Activated T-helper 1 cell treated with anti-CD3 and anti-CD28 coated beads, Interleukin-2, amount 50 U/mL, for 16 hours (primary cell): ENCODE data around the gene IL31RA.
A peak's percentile ranks its signal among the peaks of the same experiment; 100 is the strongest.

Experiments used
- DNase-seq, 2 donors: peaks; one replicate each; pipeline ENCODE4 v3.0.0-alpha.2; 2020; ENCODE audit warnings: low read depth in 1 of 2, low spot score in 1 of 2

IL31RA gene

DNA sequence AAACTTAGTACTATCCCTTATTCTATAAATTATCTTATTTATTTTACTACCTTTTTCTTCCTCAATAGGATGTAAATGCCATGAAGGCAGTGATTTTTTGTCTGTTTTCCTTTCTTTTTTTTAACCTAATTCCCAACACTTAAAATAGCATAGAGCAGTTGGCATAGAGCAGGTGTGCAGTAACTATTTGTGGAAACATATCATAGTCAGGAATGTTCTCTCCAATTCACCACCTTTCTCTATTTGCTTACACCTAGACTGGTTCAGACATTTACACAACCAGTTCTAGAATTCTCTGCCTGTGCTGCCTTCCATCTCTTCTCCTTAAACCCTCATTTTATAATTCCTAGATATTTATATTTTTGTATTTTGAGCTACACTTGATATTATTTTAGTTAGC lies 49.6 kb downstream of the IL31RA start:
- no peak for DNase-seq

DNA sequence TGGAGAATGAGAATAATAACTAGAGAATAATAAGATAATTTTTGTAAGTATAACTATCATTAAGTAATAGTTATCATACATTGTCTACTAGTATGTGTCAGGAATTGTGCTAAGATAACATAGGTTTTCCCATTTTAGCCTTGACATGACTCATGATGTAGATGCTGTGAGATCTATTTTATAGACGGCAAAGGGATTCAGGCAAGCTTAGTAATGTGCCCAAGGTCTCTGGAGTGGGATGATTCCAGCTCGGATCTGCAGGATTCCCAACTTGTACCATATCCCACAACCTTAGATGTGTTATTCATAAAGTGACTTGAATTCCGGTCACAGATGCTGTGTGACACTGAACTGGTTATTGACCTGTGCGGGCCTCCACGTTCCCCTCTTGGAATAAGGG lies 51.5 kb downstream of the IL31RA start:
- no peak for DNase-seq

DNA sequence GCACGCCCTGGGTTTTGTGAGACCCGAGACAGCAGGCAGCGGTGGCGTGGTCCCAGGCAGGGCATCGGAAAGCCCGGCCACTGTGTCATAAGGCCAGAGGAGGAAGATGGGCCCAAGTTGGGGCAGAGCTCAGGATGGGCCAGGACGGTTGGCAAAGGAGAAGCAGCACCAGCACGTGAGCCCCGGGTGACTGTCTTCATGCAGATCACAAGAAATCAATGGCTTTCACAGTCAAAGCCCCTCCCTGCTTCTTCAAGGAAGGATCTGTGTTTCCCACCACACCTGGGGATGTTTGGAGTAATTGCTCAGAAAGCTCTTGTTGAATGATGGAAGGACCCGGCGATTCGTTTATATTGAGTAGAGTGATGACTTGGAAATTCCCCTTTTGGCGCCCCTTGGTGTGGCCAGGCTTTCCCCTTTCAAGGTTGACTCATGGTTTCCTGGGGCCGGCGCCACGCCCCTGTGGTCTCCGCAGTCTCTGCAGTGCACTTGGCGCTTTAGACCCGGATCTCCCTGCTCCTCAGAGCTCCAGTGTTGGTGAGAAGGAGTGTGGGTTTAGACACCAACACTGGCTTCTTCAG lies 52.1 kb downstream of the IL31RA start:
- peak; percentile 20 to 31 for DNase-seq

DNA sequence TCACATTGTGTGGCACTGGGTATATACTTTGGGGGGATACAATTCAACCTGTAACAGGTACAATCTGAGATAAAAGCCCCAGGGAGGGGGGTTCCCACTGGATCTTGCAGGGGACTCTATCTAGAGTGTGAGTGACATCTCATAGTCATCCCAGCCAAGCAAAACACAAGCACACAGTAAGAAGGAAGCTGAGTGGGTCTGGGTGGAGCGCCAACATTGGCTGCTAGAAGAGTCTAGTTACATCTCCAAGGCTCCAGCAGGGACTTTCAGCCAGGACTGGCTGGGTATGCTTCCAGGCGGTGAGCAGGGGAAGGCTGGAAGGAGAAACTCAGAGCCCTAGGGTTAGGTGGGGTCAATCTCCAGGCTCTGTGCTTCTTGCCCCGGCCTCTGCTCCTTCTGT lies 53.0 kb downstream of the IL31RA start:
- DNase-seq, result no peak

DNA sequence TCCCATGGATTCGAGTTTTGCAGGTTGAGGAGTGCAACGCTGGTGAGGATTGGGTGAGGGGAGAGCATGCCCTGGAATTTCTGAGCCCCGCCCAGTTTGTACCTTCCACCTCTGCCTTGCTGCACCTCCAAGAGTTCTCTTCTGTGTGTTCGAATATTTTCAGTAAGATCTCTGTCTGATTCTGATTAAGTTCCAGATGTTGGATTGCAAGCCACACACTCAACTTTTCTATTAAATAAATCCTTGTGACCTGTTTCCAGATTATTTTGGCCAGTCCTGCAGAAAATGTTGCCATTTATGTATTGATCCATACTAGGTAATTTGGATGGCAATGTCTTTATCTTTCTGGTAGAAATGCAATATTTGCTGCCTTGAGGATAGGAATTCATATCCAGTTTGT lies 54.1 kb downstream of the IL31RA start:
- DNase-seq, result no peak

DNA sequence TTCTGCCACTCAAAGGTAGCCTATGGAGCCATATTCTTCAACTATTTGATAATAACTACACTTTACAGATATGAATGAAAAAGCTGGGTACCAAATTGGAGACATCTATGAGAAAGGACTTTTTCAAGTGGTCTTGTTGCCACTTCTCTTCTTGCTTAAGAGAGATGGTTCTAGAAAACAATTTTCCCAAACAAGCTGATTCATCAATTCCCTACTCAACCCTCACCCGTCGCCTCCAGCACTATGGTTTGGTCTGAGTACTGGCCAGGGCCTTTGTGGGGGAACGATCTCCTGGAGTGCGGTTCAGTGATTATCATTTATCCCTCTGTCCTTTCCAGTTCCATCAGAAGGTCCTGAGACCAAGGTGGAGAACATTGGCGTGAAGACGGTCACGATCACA lies 56.8 kb downstream of the IL31RA start:
- DNase-seq, result no peak

DNA sequence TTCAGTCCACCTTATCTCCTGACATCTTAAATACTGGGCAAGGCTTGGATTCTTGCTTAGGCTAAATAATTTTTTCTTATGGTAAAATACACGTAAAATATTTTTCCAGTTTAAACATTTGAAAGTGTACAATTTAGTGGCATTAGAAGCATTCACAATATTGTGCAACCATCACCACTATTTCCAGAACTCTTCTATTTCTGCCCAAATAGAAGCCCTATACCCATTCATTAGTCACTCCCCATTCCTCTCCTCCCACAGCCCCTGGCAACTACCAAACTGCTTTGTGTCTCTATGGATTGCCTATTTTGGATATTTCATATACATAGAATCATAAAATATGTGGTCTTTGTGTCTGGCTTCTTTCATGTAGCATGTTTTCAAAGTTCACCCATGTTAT lies 57.6 kb downstream of the IL31RA start:
- DNase-seq, result no peak

DNA sequence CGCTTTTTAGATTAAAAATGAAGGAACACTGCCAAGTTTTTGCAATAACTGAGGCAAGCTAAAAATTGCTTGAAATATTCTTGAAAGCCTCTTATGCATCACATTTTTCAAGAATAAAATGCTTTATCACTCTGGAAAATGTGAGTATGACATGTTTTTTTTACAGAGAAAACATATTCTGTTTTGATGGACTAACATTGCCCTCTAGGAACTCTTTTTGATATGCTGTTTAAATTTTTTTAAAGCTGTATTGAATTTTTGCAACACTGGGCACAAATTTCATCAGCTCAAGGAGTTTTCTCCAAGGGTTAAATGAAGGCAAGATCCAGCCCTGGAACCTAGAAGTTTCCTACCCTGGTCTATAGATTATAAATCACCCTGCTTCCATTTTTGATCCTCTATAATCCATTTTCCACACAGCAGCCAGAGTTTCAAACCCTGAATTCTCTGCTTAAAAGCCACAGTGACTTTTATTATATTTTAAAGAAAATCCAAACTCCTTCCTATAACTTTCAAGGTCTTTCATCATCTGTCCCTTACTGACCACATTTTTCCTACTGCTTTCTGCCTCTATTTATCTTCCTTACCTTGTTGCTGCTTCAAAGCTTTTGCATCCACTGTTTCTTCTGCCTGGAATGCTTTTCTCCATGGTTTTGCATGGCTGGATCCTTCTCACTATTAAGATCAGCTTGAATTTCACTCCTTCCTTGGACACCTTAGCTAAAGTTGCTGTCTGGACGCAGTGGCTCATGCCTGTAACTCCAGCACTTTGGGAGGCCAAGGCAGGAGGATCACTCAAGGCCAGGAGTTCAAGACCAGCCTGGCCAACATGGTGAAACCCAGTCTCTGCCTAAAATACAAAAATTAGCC lies 60.9 kb downstream of the IL31RA start:
- DNase-seq, result no peak

DNA sequence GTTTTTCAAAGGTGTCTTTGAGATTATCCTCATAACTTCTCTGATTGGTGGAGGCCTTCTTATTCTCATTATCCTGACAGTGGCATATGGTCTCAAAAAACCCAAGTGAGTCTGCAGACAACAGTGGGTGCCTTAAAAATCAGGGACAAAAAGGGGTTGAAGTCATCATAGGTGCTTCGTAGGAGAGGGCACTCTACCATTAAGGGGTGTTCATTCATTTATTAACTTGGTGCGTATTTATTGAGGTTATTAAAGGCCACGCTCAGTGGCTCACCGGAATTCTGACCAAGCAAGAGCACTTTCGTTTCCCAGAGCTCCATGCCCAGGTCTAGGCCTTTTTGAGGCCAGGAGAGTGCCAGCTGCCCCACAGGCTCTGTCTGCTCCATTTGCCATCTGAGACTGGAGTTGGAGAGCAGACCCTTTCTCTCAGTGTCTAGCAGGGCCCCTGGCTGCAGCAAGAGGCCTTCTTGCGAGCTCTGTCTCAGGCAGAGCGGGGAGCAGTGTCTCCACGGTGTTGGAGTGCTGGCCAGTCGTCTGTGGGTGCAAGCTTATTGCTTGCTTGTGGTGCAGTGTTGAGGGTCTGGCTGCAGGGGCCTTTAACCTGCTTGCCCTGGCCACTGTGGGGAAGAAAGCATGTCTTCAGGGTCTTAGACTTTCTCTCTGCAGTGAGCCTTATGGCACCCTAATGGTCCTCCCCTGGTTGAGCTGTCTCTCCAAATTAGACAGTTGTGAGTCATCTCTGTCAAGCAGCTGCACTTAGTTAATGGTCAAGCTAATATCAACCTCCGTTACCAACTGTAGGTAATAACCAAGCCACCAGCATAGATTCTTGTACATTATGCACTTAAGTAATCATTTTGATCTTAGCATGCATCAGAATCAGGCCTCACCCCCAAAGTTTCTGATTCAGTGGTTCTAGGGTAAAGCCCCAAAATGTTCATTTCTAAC lies 62.6 kb downstream of the IL31RA start:
- DNase-seq, result no peak

DNA sequence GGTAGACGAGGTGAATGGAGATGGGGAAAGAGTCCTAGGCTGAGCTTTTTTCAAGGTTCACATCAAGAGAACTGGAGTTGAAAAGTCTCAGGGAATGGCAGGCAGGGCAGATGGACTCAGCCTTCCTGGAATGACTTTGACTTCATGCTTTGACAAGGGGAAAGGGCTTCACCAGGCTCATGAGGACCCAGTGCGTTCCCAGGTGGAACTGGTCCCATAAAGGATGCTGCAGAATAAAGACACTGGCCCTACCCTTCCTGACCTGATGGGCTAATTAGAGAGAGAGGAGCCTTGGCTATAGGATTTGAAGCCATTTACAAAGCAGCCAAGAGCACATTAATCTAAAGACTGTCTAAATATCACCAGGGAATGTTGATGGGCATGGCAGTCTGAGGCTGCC lies 63.8 kb downstream of the IL31RA start:
- no peak for DNase-seq

DNA sequence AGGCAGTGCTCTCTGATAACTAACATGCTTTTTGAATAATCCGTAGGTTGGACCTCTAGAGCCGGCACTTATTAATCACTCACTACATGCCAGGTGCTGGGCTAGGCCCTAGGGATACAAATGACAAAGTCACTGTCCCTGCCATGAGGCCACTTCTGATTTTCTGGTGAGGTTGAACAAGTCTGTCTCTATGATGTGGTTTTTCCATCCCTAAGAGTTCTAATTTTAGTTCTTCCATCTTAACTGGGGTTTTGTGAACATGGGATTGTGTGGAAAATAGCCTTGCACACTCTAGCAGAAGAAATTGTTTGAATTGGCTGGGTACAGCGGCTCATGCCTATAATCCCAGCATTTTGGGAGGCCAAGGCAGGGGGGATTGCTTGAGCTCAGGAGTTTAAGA lies 64.6 kb downstream of the IL31RA start:
- no peak for DNase-seq

DNA sequence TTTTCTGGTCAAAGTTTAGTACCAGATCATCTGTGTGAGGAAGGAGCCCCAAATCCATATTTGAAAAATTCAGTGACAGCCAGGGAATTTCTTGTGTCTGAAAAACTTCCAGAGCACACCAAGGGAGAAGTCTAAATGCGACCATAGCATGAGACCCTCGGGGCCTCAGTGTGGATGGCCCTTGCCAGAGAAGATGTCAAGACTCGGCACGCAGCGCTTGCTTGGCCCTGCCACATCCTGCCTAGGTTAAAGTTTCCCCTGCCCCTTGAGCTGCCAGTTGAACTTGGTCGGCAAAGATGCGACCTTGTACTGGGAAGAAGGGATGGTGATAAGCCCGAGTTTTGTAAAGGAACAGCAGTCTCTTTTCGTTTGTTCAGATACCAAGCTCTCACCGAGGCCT lies 65.8 kb downstream of the IL31RA start:
- no peak for DNase-seq

DNA sequence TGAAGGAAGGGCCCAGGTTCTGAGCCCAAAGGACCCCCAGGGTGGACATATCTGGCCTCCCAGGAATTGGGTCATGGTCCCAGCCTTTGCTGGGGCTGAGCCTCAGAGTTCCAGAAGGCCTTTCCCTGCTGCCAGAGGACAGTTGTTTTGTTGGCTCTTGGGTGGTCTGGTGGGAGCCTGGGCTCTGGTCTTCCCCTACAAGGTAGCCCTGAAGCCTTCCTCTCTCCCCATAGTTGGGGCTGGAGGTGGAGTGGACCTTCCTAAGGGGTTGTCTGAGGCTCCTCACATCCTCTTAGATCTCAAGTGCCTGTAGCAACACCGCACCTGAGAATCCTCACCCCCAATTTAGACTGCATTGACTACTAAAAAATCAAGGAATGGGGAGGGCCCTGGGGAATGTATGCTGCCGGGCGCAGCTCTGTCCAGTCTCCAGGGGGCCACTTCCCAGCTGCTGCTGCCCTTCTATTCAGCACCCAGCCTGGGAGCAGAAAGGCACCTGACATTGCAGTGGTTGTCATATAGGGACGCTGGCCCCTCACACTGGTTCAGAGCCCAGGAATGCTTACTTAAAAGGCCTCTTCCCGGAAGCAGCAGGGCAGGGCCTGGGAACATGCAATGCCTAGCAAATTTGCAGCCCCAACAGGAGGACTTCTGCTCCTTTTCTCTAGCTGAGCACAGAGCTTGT lies 66.4 kb downstream of the IL31RA start:
- no peak for DNase-seq

DNA sequence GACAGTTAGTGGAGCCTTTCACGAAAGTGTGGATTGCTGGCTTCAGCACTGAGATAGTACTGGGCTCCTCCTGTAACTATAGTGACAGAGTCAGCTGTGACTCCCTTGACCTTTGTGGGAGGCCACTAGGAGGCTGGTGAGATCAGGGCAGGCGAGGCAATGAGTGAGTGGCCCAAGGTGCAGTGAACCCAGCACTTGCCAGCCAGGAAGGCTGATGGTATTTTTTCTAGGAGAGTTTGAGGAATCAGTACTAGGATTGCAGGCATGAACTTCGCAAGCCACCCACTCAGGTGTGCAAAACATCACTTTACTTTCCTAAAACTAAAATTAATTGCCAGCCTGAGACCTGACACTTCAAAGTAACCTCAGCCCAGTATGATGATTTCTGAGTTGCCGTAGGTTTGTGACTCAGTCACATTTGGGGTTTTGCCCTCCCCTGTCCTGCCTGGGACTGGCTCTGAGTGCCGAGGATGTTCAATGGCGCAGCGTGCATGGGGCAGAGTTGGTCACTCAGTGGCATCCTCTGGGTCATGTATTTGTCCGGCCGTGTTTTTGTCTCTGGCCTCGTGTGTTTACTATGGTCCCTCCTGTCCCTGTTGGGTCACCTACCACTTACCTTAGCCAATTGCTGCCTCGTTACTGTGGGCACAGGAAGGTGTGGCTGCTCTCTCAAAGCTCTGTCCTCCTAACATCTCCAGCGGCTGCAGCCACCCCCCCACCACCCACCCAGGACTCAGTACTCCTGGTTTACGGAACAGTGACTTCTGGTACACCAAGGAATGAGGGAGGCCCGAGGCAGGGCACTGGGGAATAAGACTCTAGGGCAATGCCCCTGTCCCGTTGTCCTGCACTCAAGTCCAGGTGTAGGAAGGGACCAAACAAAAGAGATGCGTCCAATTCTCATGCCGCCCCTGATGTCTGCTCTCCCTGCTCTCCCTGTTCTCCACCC lies 67.2 kb downstream of the IL31RA start:
- DNase-seq, result no peak

DNA sequence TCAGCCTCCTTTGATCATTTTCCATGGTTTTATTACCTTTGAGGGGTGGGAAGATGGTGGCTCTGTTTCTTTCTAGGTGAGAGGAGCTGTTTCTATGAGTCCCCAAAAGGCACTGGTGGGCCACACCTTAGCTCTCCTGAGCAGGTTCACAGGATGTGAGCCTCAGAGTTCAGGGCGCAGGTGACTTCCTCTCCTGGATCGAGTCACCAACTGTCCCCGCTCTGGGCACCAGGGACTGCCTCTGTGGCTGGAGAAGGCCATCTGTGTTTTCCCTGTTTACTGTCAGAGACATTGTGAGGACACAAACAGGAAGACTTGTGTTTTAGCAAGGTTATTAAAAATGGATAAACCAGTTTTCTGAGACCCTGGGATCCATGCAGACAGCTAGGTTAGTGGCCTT lies 68.5 kb downstream of the IL31RA start:
- no peak for DNase-seq

DNA sequence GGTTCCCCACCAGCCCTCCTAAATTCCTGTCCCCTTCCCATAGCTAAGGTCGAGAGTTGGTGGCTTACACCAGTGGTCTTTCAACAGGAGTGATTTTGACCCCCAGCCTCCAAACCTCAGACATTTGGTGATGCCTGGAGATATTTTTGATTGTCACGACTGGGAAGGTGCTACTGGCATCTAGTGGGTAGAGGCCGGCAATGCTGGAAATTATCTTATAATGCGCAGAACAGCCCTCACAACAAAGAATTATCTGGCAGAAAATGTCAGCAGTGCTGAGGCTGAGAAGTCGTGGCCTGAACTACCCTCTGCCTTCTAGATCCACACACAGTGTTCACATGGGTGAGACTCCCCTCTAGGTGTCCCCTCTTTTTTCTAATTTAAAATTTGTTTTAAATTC lies 69.6 kb downstream of the IL31RA start:
- DNase-seq, result no peak

DNA sequence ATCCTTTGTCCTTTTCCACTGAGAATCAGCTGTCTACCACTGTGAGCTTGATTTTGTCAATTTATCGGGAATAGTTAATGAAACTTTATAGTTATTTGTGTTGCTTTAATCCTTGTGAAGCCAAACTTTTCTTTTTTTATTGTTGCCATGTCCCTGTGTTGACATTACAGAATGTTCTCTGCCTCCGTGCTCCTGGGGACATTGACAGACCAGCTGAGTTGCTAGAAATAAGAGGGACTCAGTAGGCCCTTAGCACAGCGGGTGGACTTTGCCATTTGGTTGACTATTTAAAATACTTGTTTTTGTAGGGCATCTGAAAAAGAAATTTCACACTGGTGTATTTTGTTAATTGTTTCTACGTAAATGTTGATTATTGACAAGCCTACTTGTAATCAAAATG lies 70.5 kb downstream of the IL31RA start:
- no peak for DNase-seq

DNA sequence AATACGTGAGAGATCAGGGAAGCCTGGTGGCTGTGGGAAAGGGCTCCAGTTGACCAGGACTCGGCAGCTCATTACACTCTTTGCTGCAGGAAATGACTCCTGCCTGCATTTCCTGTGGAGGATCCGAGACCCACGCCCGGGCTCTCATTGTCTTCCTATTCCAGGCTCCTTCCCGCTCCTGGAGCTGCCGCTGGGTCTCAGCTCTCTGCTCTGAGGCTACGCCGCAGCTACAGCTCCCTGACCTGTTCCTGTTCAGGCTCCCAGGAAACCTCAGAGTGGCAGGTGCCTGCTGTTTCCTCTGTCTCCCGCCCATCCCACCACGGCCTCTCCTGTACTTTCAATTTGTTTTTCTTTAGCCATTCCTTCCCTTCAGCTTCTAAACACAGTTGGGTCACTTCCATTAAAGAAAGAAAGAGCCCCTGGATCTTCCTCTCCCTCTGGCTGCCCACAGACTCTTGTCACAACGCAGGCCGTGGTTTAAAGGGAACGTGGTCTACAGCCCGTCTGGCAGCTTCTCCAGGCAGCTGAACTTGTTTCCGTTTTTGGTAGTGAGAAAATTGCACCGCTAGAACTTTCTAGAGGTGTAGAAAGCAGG lies 72.1 kb downstream of the IL31RA start:
- DNase-seq, result no peak

DNA sequence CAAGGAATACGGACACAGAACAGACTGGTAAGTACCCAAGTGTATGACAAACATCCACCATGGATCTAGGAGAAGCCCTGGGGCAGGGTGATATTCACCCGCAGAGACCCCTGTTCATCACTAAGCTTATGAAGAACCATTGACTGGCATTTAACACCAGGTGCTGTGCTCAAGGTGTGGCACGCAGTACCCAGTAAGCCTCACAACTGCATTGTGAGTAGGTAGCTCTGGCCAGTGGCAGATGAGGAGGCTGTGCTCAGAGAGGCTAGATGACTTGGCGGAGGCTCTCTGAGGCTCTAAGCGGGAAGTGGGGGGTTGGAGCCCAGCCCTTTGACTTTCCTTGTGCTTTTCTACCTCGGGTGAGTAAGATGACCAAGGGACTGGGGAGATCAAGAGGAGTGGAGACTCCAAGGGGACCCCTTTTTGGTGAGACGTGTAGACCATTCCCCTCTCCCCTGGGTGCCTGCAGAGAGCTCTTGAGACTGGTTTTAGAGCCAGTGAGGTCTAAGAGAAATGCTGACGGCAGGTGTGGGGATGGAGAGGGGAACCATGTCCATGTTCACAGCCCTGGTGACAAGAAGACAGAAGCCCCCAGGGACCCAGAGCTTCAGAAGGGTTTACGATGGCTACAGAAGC lies 72.8 kb downstream of the IL31RA start:
- no peak for DNase-seq
